GM23338 (cell line): ENCODE results near the gene TIMM22. TPM values are rescaled to one million over a fixed set of nuclear protein-coding genes. Genes with fewer than 3 reads are reported as not detected.

ENCODE experiments used
- ATAC-seq: fragments of 200-7000 bp; cut with Tn5 transposase; 3 replicates; pipeline ENCODE4 v1.9.1; 2020
- DNase-seq: peaks from one replicate; pipeline ENCODE4 v3.0.0-alpha.2; 2015; ENCODE audit warnings: low spot score
- H2AFZ ChIP-seq: fragments of 200-600 bp; sonication (generic); 2 replicates; pipeline ENCODE4 v1.8.0; 2016; ENCODE audit warnings: antibody characterized with exemption, mild to moderate bottlenecking, moderate library complexity
- H3F3A ChIP-seq: fragments of 200-600 bp; sonication (generic); replicated peaks from 2 replicates; pipeline ENCODE4 v1.8.0; 2017; ENCODE audit warnings: antibody characterized with exemption, mixed run types, low read depth
- H3K27ac ChIP-seq: fragments of 200-600 bp; sonication (generic); 2 replicates; pipeline ENCODE4 v1.6.1; 2016; ENCODE audit warnings: low read depth
- H3K27me3 ChIP-seq: fragments of 200-600 bp; sonication (generic); 2 replicates; pipeline ENCODE4 v1.8.0; 2016; ENCODE audit warnings: mild to moderate bottlenecking, mixed run types, moderate library complexity; ENCODE audit not compliant: insufficient read depth
- H3K36me3 ChIP-seq: fragments of 200-600 bp; sonication (generic); 2 replicates; pipeline ENCODE4 v1.8.0; 2016; ENCODE audit warnings: mild to moderate bottlenecking; ENCODE audit not compliant: insufficient read depth
- H3K4me1 ChIP-seq: fragments of 200-600 bp; sonication (generic); 2 replicates; pipeline ENCODE4 v1.8.0; 2016; ENCODE audit warnings: mild to moderate bottlenecking, moderate library complexity; ENCODE audit not compliant: insufficient read depth
- H3K4me2 ChIP-seq: fragments of 200-600 bp; sonication (generic); 2 replicates; pipeline ENCODE4 v1.7.1; 2017; ENCODE audit warnings: mixed run types
- H3K4me3 ChIP-seq: fragments of 200-600 bp; sonication (generic); 2 replicates; pipeline ENCODE4 v1.6.1; 2016; ENCODE audit warnings: mixed run types
- H3K79me2 ChIP-seq: fragments of 200-600 bp; sonication (generic); replicated peaks from 2 replicates; pipeline ENCODE4 v1.8.0; 2017; ENCODE audit warnings: mild to moderate bottlenecking; ENCODE audit not compliant: insufficient read depth
- H3K9me2 ChIP-seq: fragments of 200-600 bp; sonication (generic); 2 replicates; pipeline ENCODE4 v1.8.0; 2017; ENCODE audit not compliant: insufficient read depth
- H4K20me1 ChIP-seq: fragments of 200-600 bp; sonication (generic); replicated peaks from 2 replicates; pipeline ENCODE4 v1.8.0; 2017; ENCODE audit warnings: mild to moderate bottlenecking; ENCODE audit not compliant: insufficient read depth
- H3K27ac Mint-ChIP-seq: 2 replicates; pipeline ENCODE4 v1.8.0; 2020; ENCODE audit warnings: inconsistent platforms, mild to moderate bottlenecking, moderate library complexity, mixed read lengths
- H3K27me3 Mint-ChIP-seq: 3 replicates; pipeline ENCODE4 v1.8.0; 2022; ENCODE audit warnings: low read depth, mild to moderate bottlenecking, moderate library complexity, mixed read lengths, inconsistent platforms; ENCODE audit not compliant: insufficient read depth, poor library complexity
- H3K36me3 Mint-ChIP-seq: 3 replicates; pipeline ENCODE4 v1.8.0; 2021; ENCODE audit warnings: low read depth, mild to moderate bottlenecking, inconsistent platforms, moderate library complexity, mixed read lengths
- H3K4me1 Mint-ChIP-seq: 3 replicates; pipeline ENCODE4 v1.8.0; 2020; ENCODE audit warnings: mild to moderate bottlenecking, inconsistent platforms, mixed read lengths
- H3K4me3 Mint-ChIP-seq: 3 replicates; pipeline ENCODE4 v1.8.0; 2021; ENCODE audit warnings: moderate library complexity, mild to moderate bottlenecking, inconsistent platforms, mixed read lengths
- H3K9me3 Mint-ChIP-seq: 3 replicates; pipeline ENCODE4 v1.8.0; 2020; ENCODE audit warnings: moderate library complexity, mild to moderate bottlenecking, inconsistent platforms, mixed read lengths
- CREB1 ChIP-seq: fragments of 250-450 bp; sonication (Bioruptor Pico); IDR thresholded peaks from 2 replicates; pipeline ENCODE4 v1.5.0; 2020; ENCODE audit warnings: low read depth, mild to moderate bottlenecking, moderate library complexity
- ETS1 ChIP-seq: IDR thresholded peaks from 2 replicates; pipeline ENCODE4 v1.6.1; 2016; ENCODE audit warnings: antibody characterized with exemption
- JUNB ChIP-seq: IDR thresholded peaks from one replicate; pipeline ENCODE4 v1.6.1; 2016; ENCODE audit warnings: antibody characterized with exemption; ENCODE audit not compliant: unreplicated experiment
- NANOG ChIP-seq: IDR thresholded peaks from 2 replicates; pipeline ENCODE4 v1.6.1; 2016; ENCODE audit warnings: antibody characterized with exemption, borderline replicate concordance
- POLR2AphosphoS5 ChIP-seq: IDR thresholded peaks from 2 replicates; pipeline ENCODE4 v1.6.1; 2016; ENCODE audit warnings: antibody characterized with exemption, low read depth
- STAT1 ChIP-seq: IDR thresholded peaks from one replicate; pipeline ENCODE4 v1.6.1; 2016; ENCODE audit warnings: antibody characterized with exemption; ENCODE audit not compliant: unreplicated experiment
- polyA plus RNA-seq: library from polyadenylated mRNA; unstranded; fragments of >200 nt; fragmentation: Nextera tagmentation; extraction: Ambion mirVana; gene quantifications from 2 replicates; pipeline ENCODE4 v1.2.1, GENCODE V29; 2016
- total RNA-seq: library from RNA; depleted of rRNA; stranded (reverse); fragments of >200 nt; shearing (Covaris generic); gene quantifications from 2 replicates; pipeline ENCODE4 v1.2.3, GENCODE V29; 2014
- TF ChIP-seq, protein P1 (sequence below): fragments of 250-450 bp; sonication (Bioruptor Pico); IDR thresholded peaks from 2 replicates; pipeline ENCODE4 v1.5.0; 2020; ENCODE audit warnings: mild to moderate bottlenecking, moderate library complexity
- TF ChIP-seq, protein P2 (sequence below): IDR thresholded peaks from one replicate; pipeline ENCODE4 v1.6.1; 2018; ENCODE audit warnings: antibody characterized with exemption; ENCODE audit not compliant: unreplicated experiment

TIMM22 gene
- total and polyA plus RNA-seq, 2 experiments from 2014 or later: 21.9 to 24.4 TPM

DNA sequence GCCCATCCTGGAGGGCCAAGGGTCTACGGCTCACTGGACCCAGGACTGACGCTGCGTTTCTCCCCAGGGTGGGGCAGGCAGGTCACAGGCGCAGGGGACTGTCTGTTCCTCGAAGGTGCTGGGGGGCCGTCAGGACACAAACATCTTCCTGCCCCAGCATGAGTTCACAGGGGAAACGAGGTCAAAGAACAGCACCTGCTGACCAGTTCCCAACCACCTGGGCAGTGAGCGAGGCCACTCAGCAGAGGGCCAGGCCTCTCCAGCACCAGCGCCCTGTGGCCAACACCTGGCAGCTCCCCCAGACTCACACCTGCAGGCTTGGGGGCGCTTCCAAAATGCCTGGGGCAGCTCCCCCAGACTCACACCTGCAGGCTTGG, 29.7 kb downstream of the TIMM22 start (continued):
- TF ChIP-seq, protein P1, sequence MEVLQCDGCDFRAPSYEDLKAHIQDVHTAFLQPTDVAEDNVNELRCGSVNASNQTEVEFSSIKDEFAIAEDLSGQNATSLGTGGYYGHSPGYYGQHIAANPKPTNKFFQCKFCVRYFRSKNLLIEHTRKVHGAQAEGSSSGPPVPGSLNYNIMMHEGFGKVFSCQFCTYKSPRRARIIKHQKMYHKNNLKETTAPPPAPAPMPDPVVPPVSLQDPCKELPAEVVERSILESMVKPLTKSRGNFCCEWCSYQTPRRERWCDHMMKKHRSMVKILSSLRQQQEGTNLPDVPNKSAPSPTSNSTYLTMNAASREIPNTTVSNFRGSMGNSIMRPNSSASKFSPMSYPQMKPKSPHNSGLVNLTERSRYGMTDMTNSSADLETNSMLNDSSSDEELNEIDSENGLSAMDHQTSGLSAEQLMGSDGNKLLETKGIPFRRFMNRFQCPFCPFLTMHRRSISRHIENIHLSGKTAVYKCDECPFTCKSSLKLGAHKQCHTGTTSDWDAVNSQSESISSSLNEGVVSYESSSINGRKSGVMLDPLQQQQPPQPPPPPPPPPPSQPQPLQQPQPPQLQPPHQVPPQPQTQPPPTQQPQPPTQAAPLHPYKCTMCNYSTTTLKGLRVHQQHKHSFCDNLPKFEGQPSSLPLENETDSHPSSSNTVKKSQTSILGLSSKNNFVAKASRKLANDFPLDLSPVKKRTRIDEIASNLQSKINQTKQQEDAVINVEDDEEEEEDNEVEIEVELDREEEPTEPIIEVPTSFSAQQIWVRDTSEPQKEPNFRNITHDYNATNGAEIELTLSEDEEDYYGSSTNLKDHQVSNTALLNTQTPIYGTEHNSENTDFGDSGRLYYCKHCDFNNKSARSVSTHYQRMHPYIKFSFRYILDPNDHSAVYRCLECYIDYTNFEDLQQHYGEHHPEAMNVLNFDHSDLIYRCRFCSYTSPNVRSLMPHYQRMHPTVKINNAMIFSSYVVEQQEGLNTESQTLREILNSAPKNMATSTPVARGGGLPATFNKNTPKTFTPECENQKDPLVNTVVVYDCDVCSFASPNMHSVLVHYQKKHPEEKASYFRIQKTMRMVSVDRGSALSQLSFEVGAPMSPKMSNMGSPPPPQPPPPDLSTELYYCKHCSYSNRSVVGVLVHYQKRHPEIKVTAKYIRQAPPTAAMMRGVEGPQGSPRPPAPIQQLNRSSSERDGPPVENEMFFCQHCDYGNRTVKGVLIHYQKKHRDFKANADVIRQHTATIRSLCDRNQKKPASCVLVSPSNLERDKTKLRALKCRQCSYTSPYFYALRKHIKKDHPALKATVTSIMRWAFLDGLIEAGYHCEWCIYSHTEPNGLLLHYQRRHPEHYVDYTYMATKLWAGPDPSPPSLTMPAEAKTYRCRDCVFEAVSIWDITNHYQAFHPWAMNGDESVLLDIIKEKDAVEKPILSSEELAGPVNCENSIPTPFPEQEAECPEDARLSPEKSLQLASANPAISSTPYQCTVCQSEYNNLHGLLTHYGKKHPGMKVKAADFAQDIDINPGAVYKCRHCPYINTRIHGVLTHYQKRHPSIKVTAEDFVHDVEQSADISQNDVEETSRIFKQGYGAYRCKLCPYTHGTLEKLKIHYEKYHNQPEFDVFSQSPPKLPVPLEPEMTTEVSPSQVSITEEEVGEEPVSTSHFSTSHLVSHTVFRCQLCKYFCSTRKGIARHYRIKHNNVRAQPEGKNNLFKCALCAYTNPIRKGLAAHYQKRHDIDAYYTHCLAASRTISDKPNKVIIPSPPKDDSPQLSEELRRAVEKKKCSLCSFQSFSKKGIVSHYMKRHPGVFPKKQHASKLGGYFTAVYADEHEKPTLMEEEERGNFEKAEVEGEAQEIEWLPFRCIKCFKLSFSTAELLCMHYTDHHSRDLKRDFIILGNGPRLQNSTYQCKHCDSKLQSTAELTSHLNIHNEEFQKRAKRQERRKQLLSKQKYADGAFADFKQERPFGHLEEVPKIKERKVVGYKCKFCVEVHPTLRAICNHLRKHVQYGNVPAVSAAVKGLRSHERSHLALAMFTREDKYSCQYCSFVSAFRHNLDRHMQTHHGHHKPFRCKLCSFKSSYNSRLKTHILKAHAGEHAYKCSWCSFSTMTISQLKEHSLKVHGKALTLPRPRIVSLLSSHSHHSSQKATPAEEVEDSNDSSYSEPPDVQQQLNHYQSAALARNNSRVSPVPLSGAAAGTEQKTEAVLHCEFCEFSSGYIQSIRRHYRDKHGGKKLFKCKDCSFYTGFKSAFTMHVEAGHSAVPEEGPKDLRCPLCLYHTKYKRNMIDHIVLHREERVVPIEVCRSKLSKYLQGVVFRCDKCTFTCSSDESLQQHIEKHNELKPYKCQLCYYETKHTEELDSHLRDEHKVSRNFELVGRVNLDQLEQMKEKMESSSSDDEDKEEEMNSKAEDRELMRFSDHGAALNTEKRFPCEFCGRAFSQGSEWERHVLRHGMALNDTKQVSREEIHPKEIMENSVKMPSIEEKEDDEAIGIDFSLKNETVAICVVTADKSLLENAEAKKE (CRISPR knock-in tag): no peak
- no peak for TF ChIP-seq NANOG
- TF ChIP-seq ETS1: no peak
- TF ChIP-seq CREB1 (CRISPR knock-in tag): no peak
- TF ChIP-seq POLR2AphosphoS5: no peak

DNA sequence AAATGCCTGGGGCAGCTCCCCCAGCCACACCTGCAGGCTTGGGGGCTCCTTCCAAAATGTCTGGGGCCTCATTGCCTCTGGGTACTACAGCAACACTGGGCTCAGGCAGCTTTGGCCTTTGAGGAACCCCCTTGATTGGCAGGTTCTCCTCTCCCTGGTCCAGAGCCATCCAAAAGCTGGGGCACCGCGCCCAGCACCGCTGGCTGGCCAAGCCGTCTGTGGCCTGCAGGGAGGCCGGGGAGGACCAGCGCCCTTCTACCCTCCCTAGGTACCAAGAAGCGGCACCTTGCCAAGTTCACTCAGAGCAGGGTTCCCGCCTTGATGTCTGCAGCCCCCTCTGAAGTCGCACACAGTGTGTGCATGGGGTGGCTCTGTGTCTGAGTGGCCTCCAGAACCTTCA, 30.1 kb downstream of the TIMM22 start:
- H3K9me2 ChIP-seq: no peaks in the 10 kb centered on the region
- H3K27me3 ChIP-seq: no peaks in the 10 kb centered on the region
- H3K27ac ChIP-seq: no peak overlapping the region
- H4K20me1 ChIP-seq: no peaks in the 10 kb centered on the region; the same call in 1 of the 2 replicates
- H3K4me1 ChIP-seq: no peaks in the 10 kb centered on the region
- no peaks in the 10 kb centered on the region for H3F3A ChIP-seq
- ATAC-seq (no peak), DNase-seq (no peak)
- H3K36me3 Mint-ChIP-seq: no peaks in the 10 kb centered on the region
- H3K4me3 ChIP-seq: no peak overlapping the region
- H3K79me2 ChIP-seq: no peaks in the 10 kb centered on the region
- H3K4me2 ChIP-seq: no peak overlapping the region
- H3K9me3 Mint-ChIP-seq: no peaks in the 10 kb centered on the region
- no peaks in the 10 kb centered on the region for H3K36me3 ChIP-seq
- H3K27ac Mint-ChIP-seq: no peak overlapping the region
- H3K27me3 Mint-ChIP-seq: peaks cover 9% of the 10 kb centered on the region
- H3K4me3 Mint-ChIP-seq: no peak overlapping the region
- H3K4me1 Mint-ChIP-seq: peaks cover 3% of the 10 kb centered on the region; the same call in 1 of the 3 replicates
- H2AFZ ChIP-seq: no peak overlapping the region
- TF ChIP-seq JUNB (no peak), ETS1 (no peak), CREB1 (CRISPR knock-in tag) (no peak), STAT1 (no peak)
- TF ChIP-seq, protein P2, sequence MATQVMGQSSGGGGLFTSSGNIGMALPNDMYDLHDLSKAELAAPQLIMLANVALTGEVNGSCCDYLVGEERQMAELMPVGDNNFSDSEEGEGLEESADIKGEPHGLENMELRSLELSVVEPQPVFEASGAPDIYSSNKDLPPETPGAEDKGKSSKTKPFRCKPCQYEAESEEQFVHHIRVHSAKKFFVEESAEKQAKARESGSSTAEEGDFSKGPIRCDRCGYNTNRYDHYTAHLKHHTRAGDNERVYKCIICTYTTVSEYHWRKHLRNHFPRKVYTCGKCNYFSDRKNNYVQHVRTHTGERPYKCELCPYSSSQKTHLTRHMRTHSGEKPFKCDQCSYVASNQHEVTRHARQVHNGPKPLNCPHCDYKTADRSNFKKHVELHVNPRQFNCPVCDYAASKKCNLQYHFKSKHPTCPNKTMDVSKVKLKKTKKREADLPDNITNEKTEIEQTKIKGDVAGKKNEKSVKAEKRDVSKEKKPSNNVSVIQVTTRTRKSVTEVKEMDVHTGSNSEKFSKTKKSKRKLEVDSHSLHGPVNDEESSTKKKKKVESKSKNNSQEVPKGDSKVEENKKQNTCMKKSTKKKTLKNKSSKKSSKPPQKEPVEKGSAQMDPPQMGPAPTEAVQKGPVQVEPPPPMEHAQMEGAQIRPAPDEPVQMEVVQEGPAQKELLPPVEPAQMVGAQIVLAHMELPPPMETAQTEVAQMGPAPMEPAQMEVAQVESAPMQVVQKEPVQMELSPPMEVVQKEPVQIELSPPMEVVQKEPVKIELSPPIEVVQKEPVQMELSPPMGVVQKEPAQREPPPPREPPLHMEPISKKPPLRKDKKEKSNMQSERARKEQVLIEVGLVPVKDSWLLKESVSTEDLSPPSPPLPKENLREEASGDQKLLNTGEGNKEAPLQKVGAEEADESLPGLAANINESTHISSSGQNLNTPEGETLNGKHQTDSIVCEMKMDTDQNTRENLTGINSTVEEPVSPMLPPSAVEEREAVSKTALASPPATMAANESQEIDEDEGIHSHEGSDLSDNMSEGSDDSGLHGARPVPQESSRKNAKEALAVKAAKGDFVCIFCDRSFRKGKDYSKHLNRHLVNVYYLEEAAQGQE: no peak
